ENCODE measurements around the gene WDR48. TPM values are rescaled to one million over a fixed set of nuclear protein-coding genes. Genes with fewer than 3 reads are reported as not detected.

The WDR48 gene
- total RNA-seq, 8 experiments from 2014 or later = 35.3 to 66.0 (median 51.9) TPM

GRCh38 chr3:39068556-39068955 lies 16.7 kb downstream of the WDR48 start:
- WGBS, 10 experiments = 83 to 100% (median 95%) methylated on average over 2 to 3 of the region's 3 CpGs
- H3K27ac ChIP-seq = no peak overlapping the region
- no peaks in the 10 kb centered on the region for H3K4me1 ChIP-seq (replicated peaks in 1 of 2)
- in situ Hi-C loops (cut with MboI; ENCODE audit: low pct_unique_long_range_greater_than_20kb in 2 of 9, low sequenced_read_pairs in 9 of 9, unreplicated experiment in 9 of 9) = no loop called here
- ATAC-seq (replicated peaks in 6 of 8) = no peak
- H3K4me3 ChIP-seq = no peak overlapping the region

DNA sequence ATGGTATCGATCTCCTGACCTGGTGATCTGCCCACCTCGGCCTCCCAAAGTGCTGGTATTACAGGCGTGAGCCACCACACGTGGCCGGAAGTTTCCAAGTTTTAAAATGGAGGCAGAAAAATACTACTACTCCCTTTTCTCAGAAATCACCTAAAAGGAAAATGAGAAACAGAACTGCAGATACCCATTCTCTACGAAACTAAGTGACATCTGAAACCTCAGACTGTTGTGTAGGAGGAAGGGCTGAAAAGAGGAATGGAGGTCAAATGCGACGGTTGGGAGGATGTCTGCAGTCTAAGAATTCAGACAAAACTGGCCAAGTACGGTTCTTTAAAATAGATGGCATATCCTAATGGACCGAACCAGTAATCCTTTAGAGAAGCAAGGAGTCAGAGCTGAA lies 24.1 kb downstream of the WDR48 start:
- Histone ChIP-seq H3K4me1 (replicated peaks in 1 of 2) (no peaks in the 10 kb centered on the region), H3K27ac (no peak overlapping the region), H3K4me3 (no peak overlapping the region)
- ATAC-seq (replicated peaks in 6 of 8) = no peak
- in situ Hi-C loops (cut with MboI; ENCODE audit: low pct_unique_long_range_greater_than_20kb in 2 of 9, low sequenced_read_pairs in 9 of 9, unreplicated experiment in 9 of 9) = no loop called here
- WGBS, 10 experiments = 87 to 100% (median 94%) methylated on average over 3 to 10 of the region's 10 CpGs; no CpG with 5 or more reads in 2 of the 10 experiments

GRCh38 chr3:39079530-39079929 lies 27.7 kb downstream of the WDR48 start:
- no peak overlapping the region for H3K4me3 ChIP-seq
- in situ Hi-C loops (cut with MboI; ENCODE audit: low pct_unique_long_range_greater_than_20kb in 2 of 9, low sequenced_read_pairs in 9 of 9, unreplicated experiment in 9 of 9) = no loop called here
- no peak for ATAC-seq (replicated peaks in 6 of 8)
- no peaks in the 10 kb centered on the region for H3K4me1 ChIP-seq (replicated peaks in 1 of 2)
- no peak overlapping the region for H3K27ac ChIP-seq

GRCh38 chr3:39080026-39080425 lies 28.2 kb downstream of the WDR48 start:
- no peaks in the 10 kb centered on the region for H3K4me1 ChIP-seq (replicated peaks in 1 of 2)
- H3K27ac ChIP-seq = no peak overlapping the region
- H3K4me3 ChIP-seq = no peak overlapping the region
- peak in 2 of 8 experiments; percentile 84 to 94 for ATAC-seq (replicated peaks in 6 of 8)
- in situ Hi-C loops (cut with MboI; ENCODE audit: low pct_unique_long_range_greater_than_20kb in 2 of 9, low sequenced_read_pairs in 9 of 9, unreplicated experiment in 9 of 9) = no loop called here

DNA sequence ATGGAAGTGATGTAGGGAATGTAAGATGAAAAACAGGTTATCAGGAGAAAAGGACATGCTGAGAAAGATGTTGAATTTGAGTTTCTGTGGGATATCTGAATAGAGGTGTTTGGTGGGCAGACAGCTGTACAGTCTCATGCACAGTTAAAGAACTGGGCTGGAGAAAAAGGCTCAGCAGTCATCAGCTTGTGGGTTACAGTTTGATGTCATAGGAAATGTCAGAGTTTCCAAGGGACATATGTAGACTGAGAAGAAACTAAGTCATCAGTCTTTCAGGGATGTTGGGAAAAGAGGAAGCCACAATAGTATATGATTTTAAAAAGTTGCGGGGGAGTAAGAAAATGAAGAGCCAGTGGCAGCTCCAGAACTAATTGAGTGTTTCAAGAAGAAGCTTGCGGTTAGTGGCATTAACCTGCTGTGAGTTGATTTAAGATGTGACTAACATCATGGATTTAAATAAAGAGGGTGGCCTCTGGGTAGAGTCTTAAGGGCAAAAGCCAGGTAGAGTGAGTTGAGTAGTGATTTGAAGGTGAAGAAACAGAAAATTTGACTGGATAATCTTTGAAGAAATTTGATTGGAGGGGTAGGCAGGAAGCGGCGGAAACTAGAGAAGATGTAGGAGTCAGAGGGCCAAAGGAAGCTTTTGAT lies 31.0 kb downstream of the WDR48 start:
- 95 to 100% (median 100%) methylated on average over 1 to 4 of the region's 4 CpGs; no CpG with 5 or more reads in 1 of the 10 experiments for WGBS, 10 experiments
- no peak for ATAC-seq (replicated peaks in 6 of 8)
- Histone ChIP-seq H3K27ac (no peak overlapping the region), H3K4me1 (replicated peaks in 1 of 2) (no peaks in the 10 kb centered on the region), H3K4me3 (no peak overlapping the region)
- in situ Hi-C loops (cut with MboI; ENCODE audit: low pct_unique_long_range_greater_than_20kb in 2 of 9, low sequenced_read_pairs in 9 of 9, unreplicated experiment in 9 of 9) = no loop called here

- H3K4me1 ChIP-seq (replicated peaks in 1 of 2) = no peaks in the 10 kb centered on the region
- H3K4me3 ChIP-seq = no peak overlapping the region
- ATAC-seq (replicated peaks in 6 of 8) = peak in 2 of 8 experiments; percentile 45 to 52
- H3K27ac ChIP-seq = no peak overlapping the region
- in situ Hi-C loops (cut with MboI; ENCODE audit: low pct_unique_long_range_greater_than_20kb in 2 of 9, low sequenced_read_pairs in 9 of 9, unreplicated experiment in 9 of 9) = no loop called here
- WGBS, 10 experiments = 18 to 100% (median 79%) methylated on average over 2 to 3 of the region's 4 CpGs; no CpG with 5 or more reads in 3 of the 10 experiments
Observed at GRCh38 chr3:39086144-39086543, 34.3 kb downstream of the WDR48 start.

DNA sequence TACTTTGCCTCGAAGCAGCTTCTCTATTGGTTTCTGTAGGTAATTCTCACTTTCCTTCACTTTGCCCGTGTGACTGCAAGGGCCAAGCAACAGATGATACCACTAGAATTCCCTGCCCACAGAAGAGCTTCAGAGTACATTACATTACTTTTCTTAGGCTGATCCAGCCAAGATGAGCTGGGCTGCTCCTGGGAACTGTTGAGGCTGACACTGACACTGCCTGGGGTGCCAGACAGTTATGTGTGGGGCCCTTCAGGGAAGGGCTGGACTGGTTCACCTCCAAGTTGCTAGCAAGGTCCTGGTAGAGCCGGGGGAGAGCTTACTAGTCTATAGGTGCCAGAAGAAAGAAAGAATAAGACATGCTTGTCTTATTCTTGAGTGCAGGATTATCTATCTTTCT lies 36.6 kb downstream of the WDR48 start:
- no peaks in the 10 kb centered on the region for H3K4me1 ChIP-seq (replicated peaks in 1 of 2)
- ATAC-seq (replicated peaks in 6 of 8) = no peak
- H3K27ac ChIP-seq = no peak overlapping the region

DNA sequence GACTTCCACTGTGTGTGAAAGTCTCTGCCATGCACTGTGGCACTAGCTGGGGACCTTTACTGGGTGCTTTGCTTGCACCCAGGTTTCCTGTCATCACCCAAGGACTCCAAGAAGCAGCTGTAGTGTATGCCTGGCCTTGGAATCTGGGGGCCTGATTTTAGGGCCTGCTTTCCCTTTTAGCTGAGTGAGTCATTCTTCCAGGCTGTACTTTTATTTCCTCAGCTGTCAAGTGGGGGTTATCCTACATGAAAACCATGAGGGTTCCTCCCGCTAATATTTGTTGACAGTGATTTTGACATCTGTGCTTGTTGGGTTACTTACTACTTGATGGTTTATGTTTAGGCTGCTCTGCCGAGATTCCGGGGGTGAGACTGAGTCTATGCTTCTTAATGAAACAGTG lies 37.1 kb downstream of the WDR48 start:
- WGBS, 10 experiments = 14 to 100% (median 82%) methylated on average over 1 to 3 of the region's 3 CpGs; no CpG with 5 or more reads in 2 of the 10 experiments
- H3K27ac ChIP-seq = no peak overlapping the region
- no peak for ATAC-seq (replicated peaks in 6 of 8)
- no peaks in the 10 kb centered on the region for H3K4me1 ChIP-seq (replicated peaks in 1 of 2)
- in situ Hi-C loops (cut with MboI; ENCODE audit: low pct_unique_long_range_greater_than_20kb in 2 of 9, low sequenced_read_pairs in 9 of 9, unreplicated experiment in 9 of 9) = no loop called here
- H3K4me3 ChIP-seq = no peak overlapping the region

More for the DNA sequence above, 36.6 kb downstream of the WDR48 start:
- no peak overlapping the region for H3K4me3 ChIP-seq
- in situ Hi-C loops (cut with MboI; ENCODE audit: low pct_unique_long_range_greater_than_20kb in 2 of 9, low sequenced_read_pairs in 9 of 9, unreplicated experiment in 9 of 9) = no loop called here
- WGBS, 10 experiments = 17 to 100% (median 90%) methylated on average over 1 to 2 of the region's 3 CpGs; no CpG with 5 or more reads in 1 of the 10 experiments

DNA sequence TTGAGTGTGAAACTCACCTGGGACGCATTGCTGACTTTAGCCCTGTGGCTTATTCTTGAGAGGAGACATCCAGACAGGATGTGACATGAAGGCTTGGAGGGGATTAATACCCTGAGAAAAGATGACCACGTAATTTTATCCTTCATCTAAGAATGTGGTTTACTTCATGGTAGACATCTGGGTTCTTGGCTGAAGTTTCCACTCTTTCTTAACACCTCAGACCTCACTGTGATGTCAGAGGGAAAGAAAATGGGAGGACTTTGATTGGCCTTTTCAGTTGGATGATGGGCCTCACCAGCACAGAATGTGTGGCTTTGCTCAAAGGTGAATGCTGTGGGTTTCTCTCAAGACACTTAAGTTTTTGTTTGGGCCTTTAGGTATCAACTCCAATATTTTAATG lies 39.1 kb downstream of the WDR48 start:
- 40 to 100% (median 90%) methylated on average over 1 to 2 of the region's 2 CpGs; no CpG with 5 or more reads in 1 of the 10 experiments for WGBS, 10 experiments
- Histone ChIP-seq H3K27ac (no peak overlapping the region), H3K4me3 (no peak overlapping the region), H3K4me1 (replicated peaks in 1 of 2) (no peaks in the 10 kb centered on the region)
- ATAC-seq (replicated peaks in 6 of 8) = no peak
- in situ Hi-C loops (cut with MboI; ENCODE audit: low pct_unique_long_range_greater_than_20kb in 2 of 9, low sequenced_read_pairs in 9 of 9, unreplicated experiment in 9 of 9) = no loop called here

DNA sequence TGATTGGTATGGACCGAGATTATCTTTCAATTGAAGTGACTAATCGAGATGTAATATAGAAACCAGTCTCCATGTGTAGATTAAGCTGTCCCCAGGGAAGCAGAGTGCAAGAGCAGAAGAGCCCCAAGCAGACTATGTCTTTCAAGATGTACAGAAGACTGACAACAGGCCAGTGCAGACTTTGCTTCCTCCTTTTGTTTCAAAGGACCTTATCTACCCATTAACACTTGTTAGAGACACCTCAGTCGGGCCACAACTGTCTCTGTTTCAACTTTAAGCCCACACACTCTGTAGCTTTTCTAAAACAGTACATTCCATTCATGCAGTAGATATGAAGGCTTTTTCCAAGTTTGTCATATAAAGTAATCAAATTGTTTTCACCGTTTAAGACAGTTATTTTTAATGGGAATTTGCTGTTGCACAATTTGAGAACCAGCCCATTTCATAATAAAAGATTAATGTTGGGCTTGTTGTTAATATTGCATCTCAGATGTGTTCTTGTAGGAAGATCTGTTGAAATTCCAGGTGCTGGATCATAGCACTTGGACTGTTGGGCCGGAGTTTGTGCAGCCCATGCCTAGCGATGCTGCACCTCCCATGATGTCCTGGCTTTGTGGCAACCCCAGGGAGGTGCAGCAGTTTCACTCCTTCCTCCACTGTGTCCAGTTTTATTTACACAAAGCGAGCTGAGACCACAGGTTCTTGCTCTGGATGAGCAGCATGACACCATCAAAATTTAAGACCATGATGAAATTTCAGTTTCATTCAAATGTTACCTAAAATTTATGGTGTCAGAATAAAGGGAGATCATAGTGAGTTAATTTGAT lies 43.2 kb downstream of the WDR48 start:
- Histone ChIP-seq H3K27ac (no peak overlapping the region), H3K4me1 (replicated peaks in 1 of 2) (peaks cover 0 to 6% of the 10 kb centered on the region in 2 donors), H3K4me3 (no peak overlapping the region)
- no peak for ATAC-seq (replicated peaks in 6 of 8)
- WGBS, 10 experiments = 56 to 100% (median 94%) methylated on average over 1 to 6 of the region's 7 CpGs
- in situ Hi-C loops (cut with MboI; ENCODE audit: low pct_unique_long_range_greater_than_20kb in 2 of 9, low sequenced_read_pairs in 9 of 9, unreplicated experiment in 9 of 9) = no loop called here

GRCh38 chr3:39095778-39096177 lies 44.0 kb downstream of the WDR48 start:
- H3K4me3 ChIP-seq = no peak overlapping the region
- H3K27ac ChIP-seq = no peak overlapping the region
- WGBS, 10 experiments = 66 to 100% (median 79%) methylated on average over 1 to 3 of the region's 3 CpGs; no CpG with 5 or more reads in 4 of the 10 experiments
- peaks cover 0 to 6% of the 10 kb centered on the region in 2 donors for H3K4me1 ChIP-seq (replicated peaks in 1 of 2)
- in situ Hi-C loops (cut with MboI; ENCODE audit: low pct_unique_long_range_greater_than_20kb in 2 of 9, low sequenced_read_pairs in 9 of 9, unreplicated experiment in 9 of 9) = no loop called here
- ATAC-seq (replicated peaks in 6 of 8) = no peak

DNA sequence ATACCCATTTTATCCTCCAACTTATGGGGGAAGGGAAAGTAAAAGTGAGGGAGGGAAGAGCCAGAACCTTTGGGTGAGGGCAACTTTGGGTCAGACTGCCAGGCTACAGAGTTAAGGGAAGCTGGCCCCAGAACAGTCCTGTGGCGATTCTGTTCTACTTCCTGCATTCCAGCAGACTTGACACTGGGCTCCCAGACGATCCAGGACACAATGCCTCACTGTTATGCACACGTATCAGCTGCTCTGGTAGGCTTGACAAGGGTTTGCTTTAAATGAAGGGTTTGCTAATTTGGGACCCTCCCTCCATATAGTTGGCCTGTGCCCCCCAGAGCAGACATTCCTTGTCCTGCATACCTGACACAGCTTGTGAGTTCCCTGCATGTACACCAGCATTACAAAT lies 45.0 kb downstream of the WDR48 start:
- no peak overlapping the region for H3K27ac ChIP-seq
- WGBS, 10 experiments = 0 to 70% (median 20%) methylated on average over 1 to 3 of the region's 3 CpGs; no CpG with 5 or more reads in 5 of the 10 experiments
- peaks cover 0 to 6% of the 10 kb centered on the region in 2 donors for H3K4me1 ChIP-seq (replicated peaks in 1 of 2)
- ATAC-seq (replicated peaks in 6 of 8) = peak in 5 of 8 experiments; percentile 41 to 94 (median 81)
- H3K4me3 ChIP-seq = no peak overlapping the region
- in situ Hi-C loops (cut with MboI; ENCODE audit: low pct_unique_long_range_greater_than_20kb in 2 of 9, low sequenced_read_pairs in 9 of 9, unreplicated experiment in 9 of 9) = no loop called here

- H3K27ac ChIP-seq = no peak overlapping the region
- 78 to 100% (median 92%) methylated on average over 1 to 2 of the region's 8 CpGs; no CpG with 5 or more reads in 6 of the 10 experiments for WGBS, 10 experiments
- in situ Hi-C loops (cut with MboI; ENCODE audit: low pct_unique_long_range_greater_than_20kb in 2 of 9, low sequenced_read_pairs in 9 of 9, unreplicated experiment in 9 of 9) = no loop called here
- peak in 4 of 8 experiments; percentile 11 to 12 (median 12) for ATAC-seq (replicated peaks in 6 of 8)
- peaks cover 0 to 6% of the 10 kb centered on the region in 2 donors for H3K4me1 ChIP-seq (replicated peaks in 1 of 2)
- no peak overlapping the region for H3K4me3 ChIP-seq
Observed at GRCh38 chr3:39097716-39098472, 46.1 kb downstream of the WDR48 start.
